ENCODE results near the gene RCAN1. TPM values are rescaled to one million over a fixed set of nuclear protein-coding genes. Genes with fewer than 3 reads are reported as not detected.

Gene RCAN1
- total and polyA plus RNA-seq, 2 of the 13 experiments (the other 11 are each of a cell fraction or from before 2014, with no cell fraction given), result 9.4 to 34.1 TPM

DNA sequence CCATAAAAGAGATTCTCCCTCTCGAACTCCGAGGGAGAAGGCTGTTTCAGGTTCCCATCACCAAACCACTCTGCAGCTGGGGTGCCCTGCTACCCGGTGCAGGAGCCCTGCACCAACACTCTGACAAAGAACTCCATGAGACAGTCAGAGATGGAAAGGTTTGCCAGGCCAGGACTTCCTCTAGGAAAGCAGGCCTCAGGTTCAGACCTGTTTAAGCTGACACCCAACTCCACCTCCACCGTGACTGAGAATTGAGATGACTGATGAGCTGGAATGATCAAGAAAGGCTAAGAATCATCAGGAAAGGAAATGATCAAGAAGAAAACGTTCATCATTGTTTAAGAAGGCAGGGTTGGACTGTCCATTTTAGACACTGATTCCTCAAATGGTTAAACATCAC is 56.7 kb downstream of the RCAN1 start (continued):
- no peak for TF ChIP-seq ZNF101 (CRISPR knock-in tag; IDR thresholded peaks at IDR 0.05; ENCODE audit: borderline replicate concordance, low read depth)
- TF ChIP-seq, protein P1, sequence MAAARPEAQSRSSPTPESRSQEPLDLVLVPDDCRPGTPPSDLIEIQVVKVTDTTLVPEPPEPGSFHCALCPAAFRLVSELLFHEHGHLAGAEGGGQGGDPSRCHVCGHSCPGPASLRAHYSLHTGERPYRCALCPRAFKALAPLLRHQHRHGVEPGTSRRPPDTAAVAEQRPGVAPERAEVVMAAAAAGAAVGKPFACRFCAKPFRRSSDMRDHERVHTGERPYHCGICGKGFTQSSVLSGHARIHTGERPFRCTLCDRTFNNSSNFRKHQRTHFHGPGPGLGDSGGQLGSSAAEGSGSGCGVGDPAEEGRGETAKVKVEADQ (CRISPR knock-in tag; IDR thresholded peaks at IDR 0.05; ENCODE audit: borderline replicate concordance), result no peak
- TF ChIP-seq NFE2L1 (CRISPR knock-in tag; IDR thresholded peaks at IDR 0.05; ENCODE audit: borderline replicate concordance), result no peak
- no peak for TF ChIP-seq ZNF513 (CRISPR knock-in tag; conservative IDR thresholded peaks at IDR 0.05)
- no peak for TF ChIP-seq ZNF142 (CRISPR knock-in tag; IDR thresholded peaks at IDR 0.05)
- no peak for TF ChIP-seq PCBP2 (optimal IDR thresholded peaks at IDR 0.05; ENCODE audit: low read depth, low read length, poor library complexity, severe bottlenecking)
- TF ChIP-seq, protein P2, sequence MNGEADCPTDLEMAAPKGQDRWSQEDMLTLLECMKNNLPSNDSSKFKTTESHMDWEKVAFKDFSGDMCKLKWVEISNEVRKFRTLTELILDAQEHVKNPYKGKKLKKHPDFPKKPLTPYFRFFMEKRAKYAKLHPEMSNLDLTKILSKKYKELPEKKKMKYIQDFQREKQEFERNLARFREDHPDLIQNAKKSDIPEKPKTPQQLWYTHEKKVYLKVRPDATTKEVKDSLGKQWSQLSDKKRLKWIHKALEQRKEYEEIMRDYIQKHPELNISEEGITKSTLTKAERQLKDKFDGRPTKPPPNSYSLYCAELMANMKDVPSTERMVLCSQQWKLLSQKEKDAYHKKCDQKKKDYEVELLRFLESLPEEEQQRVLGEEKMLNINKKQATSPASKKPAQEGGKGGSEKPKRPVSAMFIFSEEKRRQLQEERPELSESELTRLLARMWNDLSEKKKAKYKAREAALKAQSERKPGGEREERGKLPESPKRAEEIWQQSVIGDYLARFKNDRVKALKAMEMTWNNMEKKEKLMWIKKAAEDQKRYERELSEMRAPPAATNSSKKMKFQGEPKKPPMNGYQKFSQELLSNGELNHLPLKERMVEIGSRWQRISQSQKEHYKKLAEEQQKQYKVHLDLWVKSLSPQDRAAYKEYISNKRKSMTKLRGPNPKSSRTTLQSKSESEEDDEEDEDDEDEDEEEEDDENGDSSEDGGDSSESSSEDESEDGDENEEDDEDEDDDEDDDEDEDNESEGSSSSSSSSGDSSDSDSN (CRISPR knock-in tag; IDR thresholded peaks at IDR 0.05), result no peak

All from HepG2 (cell line).